DOHH2 (cell line): ENCODE results near the gene KCNQ1.

Source experiments
- H3F3A ChIP-seq: fragments of 200-600 bp; sonication (generic), shearing (Covaris generic); 2 replicates; pipeline ENCODE4 v1.6.0; 2016; ENCODE audit warnings: antibody characterized with exemption, mild to moderate bottlenecking; ENCODE audit not compliant: control insufficient read depth, insufficient read depth
- H3K27ac ChIP-seq: fragments of 200-600 bp; sonication (generic); 2 replicates; pipeline ENCODE4 v1.5.1; 2014; ENCODE audit warnings: low read depth, mild to moderate bottlenecking, low read length, moderate library complexity
- H3K27me3 ChIP-seq: fragments of 200-600 bp; sonication (generic); 2 replicates; pipeline ENCODE4 v1.6.1; 2014; ENCODE audit warnings: mild to moderate bottlenecking, low read length, mixed read lengths; ENCODE audit not compliant: control insufficient read depth
- H3K36me3 ChIP-seq: fragments of 200-600 bp; sonication (generic); 2 replicates; pipeline ENCODE4 v1.6.1; 2014; ENCODE audit warnings: mild to moderate bottlenecking, low read length, moderate library complexity, mixed read lengths; ENCODE audit not compliant: control insufficient read depth
- H3K4me1 ChIP-seq: fragments of 200-600 bp; sonication (generic); 2 replicates; pipeline ENCODE4 v1.6.1; 2014; ENCODE audit warnings: mild to moderate bottlenecking, low read length, mixed read lengths; ENCODE audit not compliant: control insufficient read depth
- H3K4me2 ChIP-seq: fragments of 200-600 bp; sonication (generic); 2 replicates; pipeline ENCODE4 v1.6.0; 2014; ENCODE audit warnings: mild to moderate bottlenecking, low read length, moderate library complexity
- H3K4me3 ChIP-seq: fragments of 200-600 bp; sonication (generic); 2 replicates; pipeline ENCODE4 v1.5.1; 2014; ENCODE audit warnings: mild to moderate bottlenecking, low read length, mixed read lengths
- H3K79me2 ChIP-seq: fragments of 200-600 bp; sonication (generic); 2 replicates; pipeline ENCODE4 v1.6.1; 2014; ENCODE audit warnings: mild to moderate bottlenecking, low read length, mixed read lengths; ENCODE audit not compliant: control insufficient read depth
- H3K9me2 ChIP-seq: fragments of 200-600 bp; sonication (generic); replicated peaks from 2 replicates; pipeline ENCODE4 v1.6.1; 2014; ENCODE audit warnings: mild to moderate bottlenecking, low read length, mixed read lengths; ENCODE audit not compliant: control insufficient read depth
- H3K9me3 ChIP-seq: fragments of 200-600 bp; sonication (generic); 2 replicates; pipeline ENCODE4 v1.6.1; 2014; ENCODE audit warnings: antibody characterized with exemption, low read length, mixed read lengths; ENCODE audit not compliant: control insufficient read depth, insufficient read depth
- H4K20me1 ChIP-seq: fragments of 200-600 bp; sonication (generic); 2 replicates; pipeline ENCODE4 v1.6.0; 2014; ENCODE audit warnings: low read depth, mild to moderate bottlenecking, antibody characterized with exemption, low read length, moderate library complexity; ENCODE audit not compliant: control insufficient read depth, insufficient read depth
- CTCF ChIP-seq: fragments of 200-600 bp; sonication (generic); IDR thresholded peaks from one replicate; pipeline ENCODE4 v1.5.1; 2014; ENCODE audit warnings: antibody characterized with exemption, mild to moderate bottlenecking, low read depth, low read length; ENCODE audit not compliant: poor library complexity, severe bottlenecking
- EZH2phosphoT487 ChIP-seq: fragments of 200-600 bp; sonication (generic); IDR thresholded peaks from 2 replicates; pipeline ENCODE4 v1.6.1; 2017; ENCODE audit warnings: borderline replicate concordance, mild to moderate bottlenecking, antibody characterized with exemption, low read length, moderate library complexity, mixed read lengths

The KCNQ1 gene

GRCh38 chr11:2883640-2883978, 438.8 kb downstream of the KCNQ1 start:
- H3K79me2 ChIP-seq = no peaks in the 10 kb centered on the region
- H3K9me2 ChIP-seq = no peaks in the 10 kb centered on the region
- TF ChIP-seq CTCF (no peak), EZH2phosphoT487 (no peak)
- no peaks in the 10 kb centered on the region; the same call in 1 of the 2 replicates for H3F3A ChIP-seq
- no peaks in the 10 kb centered on the region for H4K20me1 ChIP-seq
- H3K4me3 ChIP-seq = no peak overlapping the region
- no peak overlapping the region for H3K4me2 ChIP-seq
- no peaks in the 10 kb centered on the region for H3K9me3 ChIP-seq
- no peaks in the 10 kb centered on the region; the same call in 1 of the 2 replicates for H3K4me1 ChIP-seq
- H3K27ac ChIP-seq = no peak overlapping the region
- H3K27me3 ChIP-seq = no peaks in the 10 kb centered on the region
- H3K36me3 ChIP-seq = no peaks in the 10 kb centered on the region

GRCh38 chr11:2883979-2884815, 439.4 kb downstream of the KCNQ1 start:
- Histone ChIP-seq H3K27ac (no peak overlapping the region), H3K9me3 (no peaks in the 10 kb centered on the region), H3K4me1 (no peaks in the 10 kb centered on the region; the same call in 1 of the 2 replicates), H4K20me1 (no peaks in the 10 kb centered on the region), H3F3A (no peaks in the 10 kb centered on the region; the same call in 1 of the 2 replicates), H3K4me2 (no peak overlapping the region), H3K9me2 (no peaks in the 10 kb centered on the region), H3K79me2 (no peaks in the 10 kb centered on the region), H3K4me3 (no peak overlapping the region), H3K27me3 (no peaks in the 10 kb centered on the region), H3K36me3 (no peaks in the 10 kb centered on the region)
- no peak for TF ChIP-seq CTCF
- TF ChIP-seq EZH2phosphoT487 = no peak

GRCh38 chr11:2885017-2885677, 440.3 kb downstream of the KCNQ1 start:
- no peaks in the 10 kb centered on the region for H3K79me2 ChIP-seq
- no peaks in the 10 kb centered on the region; the same call in 1 of the 2 replicates for H3F3A ChIP-seq
- H3K4me2 ChIP-seq = peak overlapping the region; percentile 27; the same call in 1 of the 2 replicates
- no peaks in the 10 kb centered on the region for H3K9me2 ChIP-seq
- no peaks in the 10 kb centered on the region for H3K9me3 ChIP-seq
- H3K27ac ChIP-seq = no peak overlapping the region
- no peaks in the 10 kb centered on the region; the same call in 1 of the 2 replicates for H3K4me1 ChIP-seq
- TF ChIP-seq EZH2phosphoT487 = no peak
- no peak for TF ChIP-seq CTCF
- no peaks in the 10 kb centered on the region for H3K27me3 ChIP-seq
- H3K4me3 ChIP-seq = peak overlapping the region; percentile 11; the same call in 1 of the 2 replicates
- H4K20me1 ChIP-seq = no peaks in the 10 kb centered on the region
- no peaks in the 10 kb centered on the region for H3K36me3 ChIP-seq
